H4 (cell line): ENCODE results near the gene PTH1R. TPM values are rescaled to one million over a fixed set of nuclear protein-coding genes. Genes with fewer than 3 reads are reported as not detected.
A peak's percentile ranks its signal among the peaks of the same experiment; 100 is the strongest.

Experiments used
- DNase-seq: peaks from one replicate; pipeline ENCODE4 v3.0.0-alpha.2; 2015; ENCODE audit warnings: low spot score
- total RNA-seq: library from RNA; depleted of rRNA; stranded (reverse); fragments of >200 nt; shearing (Covaris generic); gene quantifications from 2 replicates; pipeline ENCODE4 v1.2.3, GENCODE V29; 2014; rRNA removed

The PTH1R gene
- total RNA-seq: 0.43 TPM in 1 of 2 replicates, not detected in the other

- DNase-seq: no peak
Measured at GRCh38 chr3:46877406-46878125, at the start of gene PTH1R. PTH1R (plus strand) TSS chr3:46877721; CDS start chr3:46883560, 5,839 bp downstream.

GRCh38 chr3:46829699-46830208 lies 47.8 kb upstream of the PTH1R start:
- DNase-seq: no peak

- DNase-seq: no peak
Measured at GRCh38 chr3:46830801-46831200, 46.7 kb upstream of the PTH1R start.

GRCh38 chr3:46831316-46831715 lies 46.2 kb upstream of the PTH1R start:
- DNase-seq: no peak

GRCh38 chr3:46831841-46832240 lies 45.7 kb upstream of the PTH1R start:
- DNase-seq: no peak

GRCh38 chr3:46833346-46834300 lies 43.9 kb upstream of the PTH1R start:
- DNase-seq: no peak

GRCh38 chr3:46835054-46835453 lies 42.5 kb upstream of the PTH1R start:
- DNase-seq: no peak

GRCh38 chr3:46835491-46835890 lies 42.0 kb upstream of the PTH1R start:
- no peak for DNase-seq

- DNase-seq: no peak
Measured at GRCh38 chr3:46838301-46838700, 39.2 kb upstream of the PTH1R start.

GRCh38 chr3:46840491-46840890 lies 37.0 kb upstream of the PTH1R start:
- no peak for DNase-seq

- no peak for DNase-seq
Measured at GRCh38 chr3:46843508-46843907, 34.0 kb upstream of the PTH1R start.

- DNase-seq: no peak
Measured at GRCh38 chr3:46844397-46844796, 33.1 kb upstream of the PTH1R start.

- DNase-seq: no peak
Measured at GRCh38 chr3:46844881-46845312, 32.6 kb upstream of the PTH1R start.

- peak; percentile 57 for DNase-seq
Measured at GRCh38 chr3:46845397-46845859, 32.1 kb upstream of the PTH1R start.

GRCh38 chr3:46845860-46846623 lies 31.5 kb upstream of the PTH1R start:
- DNase-seq: peak; percentile 56

GRCh38 chr3:46846624-46847542 lies 30.6 kb upstream of the PTH1R start:
- no peak for DNase-seq

- no peak for DNase-seq
Measured at GRCh38 chr3:46847744-46848143, 29.8 kb upstream of the PTH1R start.

GRCh38 chr3:46848271-46849044 lies 29.1 kb upstream of the PTH1R start:
- DNase-seq: peak; percentile 9

- no peak for DNase-seq
Measured at GRCh38 chr3:46849045-46849631, 28.4 kb upstream of the PTH1R start.
